Mammary epithelial cell (primary cell): Measurements from ENCODE around the gene IQGAP2.

ENCODE experiments used
- CTCF ChIP-seq, 2 donors: IDR thresholded peaks in 1 of 2; conservative IDR thresholded peaks in 1 of 2; 2 replicates each; pipeline ENCODE4 v1.5.1; 2011 to 2012; ENCODE audit warnings: inconsistent platforms in 2 of 2, low read length in 2 of 2, mild to moderate bottlenecking in 2 of 2, control low read depth in 1 of 2, low read depth in 1 of 2; ENCODE audit not compliant: insufficient read depth in 1 of 2; ENCODE audit errors: extremely low read depth in 1 of 2
- EZH2 ChIP-seq: IDR thresholded peaks from 2 replicates; pipeline ENCODE4 v1.6.1; 2012; ENCODE audit warnings: low read length, inconsistent platforms, borderline replicate concordance

DNA sequence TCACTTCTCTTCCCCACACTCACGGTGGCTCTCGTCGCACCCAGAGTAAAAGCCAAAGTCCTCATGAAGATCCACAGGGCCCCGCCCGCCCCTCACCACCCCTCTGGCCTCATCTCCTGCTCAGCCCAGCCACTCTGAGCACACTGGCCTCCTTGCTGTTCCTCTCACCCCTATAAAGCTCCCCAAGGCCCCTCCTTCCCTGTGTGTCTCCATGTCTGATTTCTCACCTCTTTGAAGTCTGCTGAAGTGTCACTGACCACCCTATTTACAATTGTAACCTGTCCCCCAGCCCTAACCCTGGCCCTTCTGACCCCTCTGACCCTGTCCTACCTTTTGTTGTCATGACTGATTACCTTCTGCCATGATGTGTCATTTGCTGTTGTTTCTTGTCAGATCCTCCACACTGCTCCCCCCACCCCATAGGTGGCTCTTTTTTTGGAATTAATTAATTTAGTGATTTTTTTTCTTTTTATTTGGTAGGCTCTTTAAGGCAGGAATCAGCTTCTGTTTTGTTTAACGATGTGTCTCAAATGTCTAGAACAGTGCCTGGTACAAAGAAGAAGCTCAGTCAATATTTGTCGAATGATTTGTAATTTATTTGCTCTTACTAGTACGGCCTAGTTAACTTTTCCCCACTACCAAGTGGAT lies 90.2 kb downstream of the IQGAP2 start:
- TF ChIP-seq CTCF (conservative IDR thresholded peaks at IDR 0.05 in 1 of 2, IDR thresholded peaks at IDR 0.05 in 1 of 2; ENCODE audit: extremely low read depth in 1 of 2, insufficient read depth in 1 of 2, low read depth in 1 of 2, low read length in 2 of 2): no peak
- TF ChIP-seq EZH2: no peak
